GM21723 (cell line): Measurements from ENCODE around the gene FAM131B.

Experiments
- ATAC-seq: cut with Tn5 transposase; IDR thresholded peaks from one replicate; pipeline ENCODE4 v1.9.1; 2021; ENCODE audit warnings: mild to moderate bottlenecking, moderate library complexity; ENCODE audit not compliant: unreplicated experiment

Gene FAM131B

DNA sequence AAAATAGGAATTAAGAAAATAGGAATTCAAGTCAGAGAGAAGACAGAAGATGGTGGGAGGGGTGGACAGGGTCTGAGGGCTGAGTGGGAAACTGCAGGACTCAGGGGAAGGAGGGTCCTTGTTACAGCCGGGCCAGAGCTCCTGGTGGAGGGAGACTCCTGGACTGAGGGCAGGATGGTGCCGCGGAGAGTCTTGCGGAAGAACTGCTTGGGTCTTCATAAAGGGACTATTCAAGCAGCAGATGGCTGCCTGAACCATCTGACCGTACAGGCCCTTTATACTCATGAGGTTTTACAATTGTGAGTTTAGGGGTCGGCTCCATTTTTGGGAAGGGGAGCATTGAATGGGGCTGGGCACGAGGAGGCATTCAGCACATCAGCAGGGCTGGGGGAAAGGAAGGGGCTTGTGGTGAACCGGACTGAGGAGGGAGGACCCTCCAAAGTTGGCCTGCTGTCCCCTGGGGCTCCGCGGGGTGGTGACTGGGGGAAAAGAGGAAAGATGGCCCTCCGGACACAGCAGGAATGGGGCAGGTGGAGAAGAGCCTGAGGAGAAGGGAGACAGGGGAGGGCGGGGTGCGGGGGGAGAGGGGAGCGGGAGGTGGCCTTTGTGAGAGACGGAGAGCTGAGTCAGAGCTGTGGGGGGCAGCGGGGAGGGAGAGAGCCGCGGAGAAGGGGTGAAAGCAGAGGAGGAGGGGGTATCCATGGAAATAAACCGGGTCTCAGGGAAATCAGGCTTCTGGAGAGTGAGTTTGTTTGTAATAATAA lies 1.5 kb downstream of the FAM131B start:
- no peak for ATAC-seq

DNA sequence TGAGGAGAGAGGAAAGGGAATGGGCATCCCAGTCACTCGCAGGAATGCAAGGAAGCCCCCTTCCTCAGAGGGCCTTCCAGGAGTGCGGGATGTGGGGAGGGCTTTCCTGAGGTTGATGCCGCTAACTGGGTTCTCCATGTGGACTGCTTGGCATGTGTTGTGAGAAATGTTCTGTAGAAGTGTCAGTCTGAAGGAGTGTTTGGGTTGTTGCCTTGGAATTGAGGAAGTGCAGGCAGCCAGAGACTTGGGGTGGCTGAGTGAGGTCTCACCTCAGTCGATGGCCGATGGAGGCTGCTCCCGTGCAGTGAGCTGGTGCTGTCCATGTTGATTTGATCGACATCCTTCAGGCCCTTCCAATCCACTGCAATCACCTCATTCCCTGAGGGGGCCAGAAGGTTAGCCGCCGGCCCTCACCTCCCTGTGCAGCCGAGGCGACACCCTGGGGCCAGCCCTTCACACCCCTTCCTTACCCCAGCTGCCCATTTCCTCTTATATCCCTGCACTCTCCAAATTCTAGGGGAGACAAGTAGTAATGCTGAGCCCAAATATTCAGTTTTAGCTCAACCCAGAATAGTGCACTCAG lies 2.7 kb downstream of the FAM131B start:
- no peak for ATAC-seq

DNA sequence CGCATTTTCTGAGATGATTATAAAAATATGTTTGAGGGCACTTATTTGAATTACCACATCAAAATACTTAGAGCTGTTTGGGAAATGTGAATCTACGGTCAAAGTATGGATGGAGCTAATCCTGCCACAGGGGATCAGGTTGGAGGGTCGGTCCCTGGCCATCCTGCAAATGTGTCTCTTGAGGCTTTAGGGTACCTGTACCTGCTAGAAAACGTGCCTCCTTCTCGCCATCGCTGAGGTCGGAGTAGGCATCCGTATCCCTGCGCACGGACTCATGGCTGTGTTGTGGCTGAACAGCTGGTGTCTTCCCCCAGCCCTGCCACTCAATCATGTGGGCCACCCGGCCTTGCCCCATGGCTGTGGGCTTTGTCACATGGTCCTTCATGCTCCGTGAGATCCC lies 3.9 kb downstream of the FAM131B start:
- ATAC-seq = no peak

DNA sequence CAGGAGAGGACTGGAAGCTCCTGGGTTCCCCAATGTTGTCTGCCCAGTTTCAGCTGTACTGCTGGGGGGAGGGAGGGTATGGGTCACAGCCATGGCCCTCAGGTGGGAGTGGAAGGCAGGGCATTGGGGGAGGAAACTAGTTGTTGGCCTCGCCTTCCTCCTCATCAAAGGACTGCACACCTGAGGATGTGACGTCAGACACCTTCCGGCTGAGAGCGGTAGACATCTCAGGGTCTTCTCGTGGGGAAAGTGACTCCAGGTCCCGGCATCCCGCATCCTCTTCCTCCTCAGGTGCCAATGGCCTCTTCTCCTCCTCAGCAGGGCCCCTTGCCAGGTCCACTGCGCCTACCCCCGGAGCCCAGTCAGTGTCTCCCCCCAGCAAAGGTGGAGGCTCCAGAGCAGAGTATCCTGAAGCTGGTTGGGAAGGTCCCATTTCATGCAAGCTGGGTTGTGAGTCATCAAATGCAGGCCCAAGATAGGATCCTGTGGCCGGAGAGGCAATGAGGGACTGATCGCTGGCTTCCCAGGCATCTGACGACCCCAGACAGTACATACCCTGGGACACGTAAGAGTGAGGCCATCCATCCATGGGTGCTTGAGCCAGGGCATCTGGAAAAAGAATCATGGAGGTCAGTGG lies 6.0 kb downstream of the FAM131B start:
- ATAC-seq = no peak

DNA sequence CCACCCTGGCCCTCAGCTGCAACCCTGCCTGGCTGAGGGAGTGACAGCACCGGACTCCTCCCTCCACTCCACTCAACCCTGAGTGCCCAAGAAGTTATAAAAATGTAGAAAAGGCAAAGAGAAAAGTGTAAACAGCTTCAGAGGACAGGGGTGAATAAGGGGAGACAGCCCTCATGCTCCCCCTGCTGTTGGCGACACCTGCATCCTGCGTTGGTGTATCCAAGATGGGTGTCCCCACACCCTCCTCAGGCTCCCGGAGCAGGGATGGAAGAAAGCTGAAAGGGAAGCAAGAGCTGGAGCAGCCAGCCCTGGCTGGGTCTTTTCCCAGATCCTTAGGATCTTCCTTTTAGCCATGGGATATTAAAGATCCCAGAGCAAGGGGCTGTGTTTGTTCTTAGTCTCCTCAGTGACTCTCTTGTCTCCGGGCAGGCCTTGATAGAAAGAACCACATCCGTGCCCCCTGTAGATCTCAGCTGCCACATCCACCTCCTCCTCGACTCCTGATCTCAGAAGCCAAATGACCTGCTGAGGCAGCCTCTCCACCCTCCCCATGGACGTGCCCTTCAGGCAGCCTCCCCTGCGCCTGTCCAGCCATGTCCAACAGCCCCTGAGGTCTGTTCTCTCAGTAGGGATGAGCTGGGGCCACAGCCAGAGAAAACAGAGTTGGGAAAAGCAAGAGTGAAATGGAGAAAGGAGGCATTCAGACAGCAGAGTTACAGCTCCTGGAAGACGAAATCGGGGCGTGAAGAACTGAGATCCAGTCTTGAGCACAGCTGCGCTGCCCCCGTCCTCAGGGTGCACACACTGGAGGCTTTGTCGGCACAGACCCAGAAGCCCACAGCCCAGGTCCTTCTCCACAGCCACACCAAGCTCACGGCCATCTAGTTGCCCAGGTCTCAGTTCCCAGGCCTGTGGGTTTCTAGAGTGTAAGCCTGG lies 6.8 kb downstream of the FAM131B start:
- ATAC-seq = no peak

DNA sequence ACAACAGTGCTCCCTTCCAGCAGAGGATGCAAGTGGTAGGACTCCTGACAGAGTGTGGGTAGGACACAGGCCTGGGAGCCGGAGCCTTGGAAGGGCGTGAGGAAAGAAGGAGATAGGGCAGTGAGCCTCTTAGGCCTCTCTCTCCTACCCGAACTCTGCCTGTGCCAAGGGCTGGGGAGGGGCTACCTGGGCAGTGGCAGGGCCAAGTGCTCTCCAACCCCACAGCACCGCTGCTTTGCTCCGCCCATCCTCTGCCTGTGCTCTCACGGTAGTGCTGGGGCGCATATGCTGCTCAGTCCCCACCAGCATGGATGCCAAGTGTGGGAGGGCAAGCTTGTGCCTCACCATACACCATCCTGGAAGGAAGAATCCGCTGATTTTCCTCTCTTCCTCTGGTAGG lies 7.5 kb downstream of the FAM131B start:
- ATAC-seq = no peak

DNA sequence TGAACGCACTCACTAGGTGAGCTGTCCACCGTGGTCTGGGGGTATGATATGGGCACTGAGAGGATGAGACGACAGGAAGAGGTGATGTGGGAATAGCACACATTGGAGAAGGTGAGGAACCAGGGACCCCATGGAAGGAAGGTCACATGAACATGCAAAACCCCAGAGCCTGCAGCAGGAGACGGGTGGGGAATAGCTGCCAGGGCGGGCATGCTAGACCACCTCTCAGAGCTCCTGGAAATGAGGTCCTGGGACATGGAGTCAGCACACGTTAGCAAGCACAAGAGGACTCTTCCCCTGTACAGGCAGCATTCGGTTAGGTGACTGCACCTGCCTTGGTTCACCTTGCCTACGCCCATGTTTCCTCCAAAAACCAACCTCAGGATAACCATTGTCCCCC lies 8.1 kb downstream of the FAM131B start:
- no peak for ATAC-seq

DNA sequence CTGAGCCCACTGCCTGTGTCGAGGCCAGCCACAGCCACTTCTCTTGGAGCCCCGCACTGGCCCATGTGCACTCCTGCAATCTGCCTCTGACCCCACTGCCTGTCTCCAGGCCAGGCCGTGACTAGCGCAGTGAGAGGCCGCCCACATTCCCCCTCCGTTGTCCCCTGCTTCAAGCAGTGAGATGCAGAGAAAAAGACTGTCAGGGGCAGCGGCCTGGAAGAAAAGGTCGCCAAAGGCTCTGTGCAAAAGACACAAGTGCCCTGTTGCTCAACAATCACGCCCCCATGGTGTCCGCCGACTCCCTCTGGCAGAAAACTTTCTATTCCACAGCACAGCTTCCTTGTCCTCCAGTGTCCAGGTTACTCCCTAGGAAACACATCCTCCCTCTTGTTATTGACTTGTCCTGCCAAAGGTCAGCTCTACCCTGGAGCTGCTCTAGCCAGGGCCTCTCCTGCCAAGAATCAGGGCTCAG lies 9.9 kb downstream of the FAM131B start:
- ATAC-seq = no peak

DNA sequence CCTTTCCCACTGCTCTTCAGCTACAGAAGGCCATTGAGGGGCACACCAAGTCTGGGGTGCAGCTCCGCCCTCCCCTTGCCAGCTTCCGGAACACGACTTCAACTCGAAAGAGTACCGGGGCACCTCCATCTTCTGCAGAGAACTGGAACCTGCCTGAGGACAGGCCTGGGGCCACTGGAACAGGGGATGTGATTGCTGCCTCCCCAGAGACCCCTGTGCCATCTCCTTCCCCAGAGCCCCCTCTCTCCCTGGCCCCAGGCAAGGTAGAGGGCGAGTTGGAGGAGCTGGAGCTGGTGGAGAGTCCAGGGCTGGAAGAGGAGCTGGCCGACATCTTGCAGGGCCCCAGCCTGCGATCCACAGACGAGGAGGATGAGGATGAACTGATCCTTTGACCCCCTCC lies 10.9 kb downstream of the FAM131B start:
- no peak for ATAC-seq

DNA sequence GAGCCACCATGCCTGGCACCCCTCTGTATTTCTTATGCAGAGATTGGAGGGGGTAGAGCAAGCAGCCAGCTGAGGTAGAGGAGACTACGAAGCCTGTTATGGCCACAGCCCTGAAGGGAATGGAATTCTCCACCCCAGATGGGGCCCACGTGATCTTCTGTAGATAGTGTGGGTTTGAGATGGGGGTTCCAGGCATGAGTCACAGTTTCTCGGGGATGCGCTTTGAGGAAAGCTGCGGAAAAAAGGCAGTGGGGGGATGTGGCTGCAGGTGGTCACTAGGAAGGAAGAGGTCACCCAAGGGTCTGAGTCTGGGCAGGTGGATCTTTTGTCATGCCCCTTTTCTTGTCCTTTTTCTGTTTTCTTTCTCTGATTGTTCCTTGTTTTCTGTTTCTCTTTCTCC lies 11.5 kb downstream of the FAM131B start:
- ATAC-seq = no peak

DNA sequence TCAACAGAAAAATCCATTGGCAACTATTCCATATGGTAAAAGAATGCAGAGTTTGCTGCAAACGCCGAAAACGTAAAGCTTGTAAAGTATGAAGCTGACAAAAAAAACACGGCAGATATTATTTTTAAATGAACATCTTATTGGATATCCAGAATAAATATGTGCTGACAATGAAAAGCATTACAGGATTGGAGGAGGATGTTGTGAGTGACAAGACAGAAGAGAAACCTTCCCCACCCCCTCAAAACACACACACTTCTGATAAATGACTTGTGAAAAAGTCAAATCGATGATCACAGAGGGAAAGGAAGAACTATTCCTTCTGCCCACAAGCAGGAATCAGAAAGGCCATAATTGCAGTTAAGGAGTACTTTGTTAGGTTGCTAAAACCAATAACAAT lies 14.6 kb downstream of the FAM131B start:
- no peak for ATAC-seq

DNA sequence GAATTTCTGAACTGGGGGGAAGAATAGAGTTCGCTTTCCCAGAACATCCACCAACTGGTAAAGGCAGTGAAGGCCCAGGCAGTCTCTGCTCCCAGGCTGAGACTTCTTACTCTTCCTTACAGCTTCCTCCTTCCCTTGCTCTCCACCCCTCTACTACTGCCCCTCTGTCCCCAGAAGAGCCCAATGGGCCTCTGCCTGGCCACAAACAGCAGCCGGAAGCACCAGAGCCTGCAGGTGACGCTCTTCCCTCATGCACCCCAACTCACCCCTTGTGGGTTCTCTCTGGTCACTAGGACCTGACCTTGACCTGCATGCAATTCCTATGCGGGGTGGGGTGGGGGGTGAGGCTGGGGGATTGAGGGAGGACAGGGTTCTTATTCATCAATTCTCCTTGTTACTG lies 16.5 kb downstream of the FAM131B start:
- ATAC-seq = no peak

DNA sequence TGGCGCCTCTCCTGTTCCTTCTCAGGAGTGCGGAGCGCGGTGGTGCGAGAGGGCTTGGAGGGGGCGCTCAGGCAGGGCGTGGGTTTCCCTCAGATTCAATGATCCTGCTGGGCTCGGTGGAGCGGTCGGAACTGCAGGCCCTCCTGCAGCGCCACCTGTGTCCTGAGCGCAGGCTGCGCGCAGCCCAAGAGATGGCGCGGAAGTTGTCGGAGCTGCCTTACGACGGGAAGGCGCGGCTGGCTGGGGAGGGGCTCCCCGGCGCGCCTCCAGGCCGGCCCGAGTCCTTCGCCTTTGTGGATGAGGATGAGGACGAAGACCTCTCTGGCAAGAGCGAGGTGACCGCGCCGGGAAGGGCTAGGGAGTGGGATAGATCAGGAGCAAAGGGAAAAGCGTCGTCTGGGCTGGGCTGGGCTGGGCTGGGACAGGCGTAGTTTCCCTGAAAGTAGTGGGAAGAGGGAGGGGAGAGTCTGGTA lies 17.0 kb downstream of the FAM131B start:
- peak; percentile 89 for ATAC-seq

DNA sequence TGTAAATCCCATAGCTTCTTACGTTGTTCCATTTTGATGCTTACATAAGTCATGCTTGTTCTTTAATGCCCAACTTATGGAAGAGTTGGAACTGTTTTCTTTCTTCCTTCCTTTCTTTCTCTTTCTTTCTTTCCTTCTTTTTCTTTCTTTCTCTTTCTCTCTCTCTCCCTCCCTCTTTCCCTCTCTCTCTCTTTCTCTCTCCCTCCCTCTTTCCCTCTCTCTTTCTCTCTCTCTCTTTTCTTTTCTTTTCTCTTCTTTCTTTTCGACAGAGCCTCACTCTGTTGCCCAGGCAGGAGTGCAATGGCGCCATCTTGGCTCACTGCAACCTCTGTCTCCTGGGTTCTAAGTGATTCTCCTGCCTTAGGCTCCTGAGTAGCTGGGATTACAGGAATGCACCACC lies 18.9 kb downstream of the FAM131B start:
- no peak for ATAC-seq

DNA sequence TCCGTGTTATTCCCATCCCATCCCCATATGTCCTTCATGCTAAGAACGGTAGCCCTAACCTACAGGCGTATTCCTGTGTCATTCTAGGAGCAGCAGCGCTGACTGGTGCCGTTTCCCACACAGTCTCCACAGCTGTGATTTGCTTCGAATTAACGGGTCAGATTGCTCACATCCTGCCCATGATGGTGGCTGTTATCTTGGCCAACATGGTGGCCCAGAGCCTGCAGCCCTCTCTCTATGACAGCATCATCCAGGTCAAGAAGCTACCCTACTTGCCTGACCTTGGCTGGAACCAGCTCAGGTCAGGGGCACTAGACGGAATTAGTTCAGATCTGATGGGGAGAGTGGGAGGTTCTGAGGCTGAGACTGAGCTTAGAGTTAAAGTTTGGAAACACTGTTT lies 20.7 kb downstream of the FAM131B start:
- no peak for ATAC-seq

DNA sequence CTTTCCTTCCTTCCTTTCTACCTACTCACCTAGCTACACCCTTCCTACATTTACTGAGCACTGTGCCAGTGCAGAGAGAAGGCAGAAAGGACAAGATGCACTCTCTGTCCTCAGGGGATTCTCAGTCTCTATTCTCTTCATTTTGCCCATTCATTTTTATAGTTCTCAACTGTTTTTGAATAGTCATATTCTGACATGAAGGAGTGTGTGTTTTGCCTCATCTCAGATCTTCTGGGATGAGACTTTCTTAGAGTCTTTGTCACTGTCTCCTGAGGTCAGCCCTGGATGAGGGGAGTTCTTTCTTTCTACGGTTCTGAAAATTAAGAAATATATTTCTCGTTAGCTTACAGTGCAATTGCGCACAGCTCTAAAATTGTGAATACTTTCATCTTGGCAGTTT lies 25.3 kb downstream of the FAM131B start:
- ATAC-seq = no peak

DNA sequence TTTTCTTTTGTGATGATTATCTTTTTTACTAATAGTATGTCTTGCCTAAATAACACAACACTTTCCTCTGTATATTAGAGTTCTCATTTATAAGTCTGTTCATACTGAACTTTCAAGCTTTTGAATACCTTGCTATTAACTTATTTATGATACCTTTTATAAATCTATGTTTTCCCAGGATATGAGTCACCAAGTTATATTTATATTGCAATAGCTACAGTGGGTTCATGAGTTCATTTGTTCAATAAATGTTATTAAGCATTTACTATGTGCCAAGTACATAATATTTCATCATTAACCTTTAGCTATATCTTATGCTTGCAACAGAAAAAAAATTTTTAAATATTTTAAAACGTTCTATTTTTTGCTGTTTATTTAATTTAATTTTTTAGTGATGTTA lies 28.3 kb downstream of the FAM131B start:
- ATAC-seq = no peak

DNA sequence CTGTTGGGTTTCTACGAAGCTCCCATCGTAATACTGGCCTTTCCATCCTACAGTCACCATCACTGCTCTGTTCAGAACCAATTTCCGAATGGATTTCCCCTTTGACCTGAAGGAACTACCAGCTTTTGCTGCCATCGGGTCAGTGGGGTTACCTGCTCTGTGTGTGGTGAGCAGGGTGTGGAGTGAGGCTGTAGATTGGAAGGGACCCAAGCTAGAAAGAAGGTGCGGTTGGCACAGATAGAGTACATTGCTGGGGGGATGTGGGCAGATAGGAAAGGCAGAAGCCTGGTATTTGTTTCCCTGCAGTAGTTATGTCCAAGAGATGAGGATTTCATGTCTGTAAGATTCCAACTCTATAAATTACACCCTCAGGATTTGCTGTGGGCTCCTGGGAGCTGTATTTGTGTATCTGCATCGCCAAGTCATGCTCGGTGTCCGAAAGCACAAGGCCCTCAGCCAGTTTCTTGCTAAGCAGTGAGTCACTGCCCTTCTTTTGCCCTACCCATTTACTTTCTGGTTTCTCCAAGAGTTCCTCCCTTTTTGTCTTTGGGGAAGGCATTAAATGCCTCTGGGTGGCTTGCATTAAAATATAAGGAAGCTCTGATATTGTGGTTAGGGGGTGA lies 31.2 kb downstream of the FAM131B start:
- ATAC-seq = no peak

DNA sequence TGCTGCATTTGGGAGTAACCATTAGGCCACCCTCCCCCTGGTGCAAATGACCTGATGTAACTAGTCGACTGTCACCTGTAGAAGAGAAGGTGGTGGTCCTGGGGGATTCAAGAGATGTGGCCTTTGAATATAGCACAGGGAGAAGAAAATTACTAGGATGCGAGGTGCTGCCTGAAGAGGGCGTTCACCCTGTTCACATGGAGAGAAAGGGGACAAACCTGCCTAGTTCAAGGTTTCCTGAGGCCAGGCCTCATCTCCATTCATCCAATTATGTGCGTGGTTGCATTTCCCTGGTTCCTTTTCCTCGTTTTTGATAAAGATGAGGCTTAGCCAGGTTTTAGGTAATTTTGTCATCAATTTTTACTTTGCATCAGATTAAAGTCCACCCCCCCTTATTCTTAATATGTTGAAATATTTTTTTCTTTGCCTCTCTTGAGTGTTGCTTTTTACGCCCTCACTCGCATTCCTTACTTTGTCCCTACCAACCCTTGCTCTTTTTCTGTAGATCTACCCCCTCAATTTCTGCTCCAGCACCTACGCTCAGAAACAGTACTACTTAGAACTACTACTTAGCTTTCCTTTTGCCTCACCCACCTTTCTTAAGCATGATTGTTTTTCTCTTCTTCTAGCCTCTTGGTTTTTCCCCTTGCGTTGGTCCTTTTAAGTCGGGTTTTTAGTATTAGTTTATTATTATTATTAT lies 32.9 kb downstream of the FAM131B start:
- ATAC-seq = no peak

DNA sequence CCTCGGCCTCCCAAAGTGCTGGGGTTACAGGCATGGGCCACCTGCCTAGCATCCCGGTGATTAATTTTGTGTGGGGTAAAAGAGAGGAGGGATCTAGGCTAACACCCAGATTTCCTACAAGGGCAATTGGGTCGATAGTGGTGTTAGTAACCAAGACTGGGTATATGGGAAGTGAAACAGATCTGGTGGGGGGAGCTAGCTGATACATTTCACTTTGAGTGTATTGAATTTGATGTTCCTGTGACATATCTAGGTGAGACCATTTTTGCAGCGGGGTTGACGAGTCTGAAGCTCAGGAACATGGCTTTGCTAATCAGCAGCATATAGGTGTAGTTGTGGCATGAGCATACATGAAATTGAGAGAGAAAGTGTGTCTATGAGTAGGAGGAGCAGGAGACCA lies 34.6 kb downstream of the FAM131B start:
- ATAC-seq = peak; percentile 54
